GM12874 (cell line): ENCODE results near the gene GRK4.

ENCODE experiments used
- CTCF ChIP-seq: IDR thresholded peaks from 2 replicates; pipeline ENCODE4 v1.5.1; 2011; ENCODE audit warnings: low read depth, mild to moderate bottlenecking, control low read depth, low read length, moderate library complexity; ENCODE audit not compliant: insufficient read depth

GRK4 gene

GRCh38 chr4:3025881-3026280 is 62.5 kb downstream of the GRK4 start:
- TF ChIP-seq CTCF = no peak

- TF ChIP-seq CTCF = no peak
These were observed 63.2 kb downstream of the GRK4 start for GRCh38 chr4:3026540-3026939.

GRCh38 chr4:3029464-3029863 is 66.1 kb downstream of the GRK4 start:
- TF ChIP-seq CTCF = no peak

GRCh38 chr4:3030566-3031356 is 67.4 kb downstream of the GRK4 start:
- TF ChIP-seq CTCF = no peak

- no peak for TF ChIP-seq CTCF
These were observed 68.1 kb downstream of the GRK4 start for GRCh38 chr4:3031357-3032082.

- no peak for TF ChIP-seq CTCF
These were observed 70.9 kb downstream of the GRK4 start for GRCh38 chr4:3034231-3034630.

- no peak for TF ChIP-seq CTCF
These were observed 71.9 kb downstream of the GRK4 start for GRCh38 chr4:3035249-3035648.
